IMR-90 (cell line): ENCODE results near the gene DUSP7. TPM values are rescaled to one million over a fixed set of nuclear protein-coding genes. Genes with fewer than 3 reads are reported as not detected.

Source experiments
- ATAC-seq: fragments of 200-7000 bp; cut with Tn5 transposase; 2 replicates; pipeline ENCODE4 v1.9.1; 2020; ENCODE audit warnings: low read depth, mild to moderate bottlenecking, moderate library complexity
- BruUV-seq: library from RNA; stranded (reverse); fragments of 400-500 nt; replicated peaks from 2 replicates; lab custom pipeline; 2021; lab: Mats Ljungman, UMichigan
- CTCF ChIA-PET: fragments of 300-600 bp; formaldehyde crosslinking; extraction: SDS; loops from one replicate; lab custom pipeline; 2021; ENCODE audit warnings: antibody characterized with exemption; lab: Yijun Ruan, JAX
- POLR2A ChIA-PET: fragments of 300-600 bp; sonication (Branson Sonifier 250); formaldehyde crosslinking; loops from one replicate; lab custom pipeline; 2022; ENCODE audit warnings: antibody characterized with exemption; ENCODE audit not compliant: unreplicated experiment; lab: Charles Lee
- DNase-seq: peaks from one replicate; pipeline ENCODE4 v3.0.0; 2013
- H2AFZ ChIP-seq: replicated peaks from 2 replicates; pipeline ENCODE3; 2013; ENCODE audit warnings: low read length, mild to moderate bottlenecking; ENCODE audit not compliant: poor library complexity
- H2AK5ac ChIP-seq: 2 replicates; pipeline ENCODE4 v1.6.1; 2013; ENCODE audit warnings: low read depth, low read length, inconsistent platforms
- H2AK9ac ChIP-seq: replicated peaks from 2 replicates; pipeline ENCODE3; 2013; ENCODE audit warnings: mild to moderate bottlenecking, low read depth, low read length, moderate library complexity; ENCODE audit not compliant: poor library complexity
- H2BK120ac ChIP-seq: 2 replicates; pipeline ENCODE4 v1.6.1; 2013; ENCODE audit warnings: low read depth, low read length, inconsistent platforms
- H2BK15ac ChIP-seq: 3 replicates; pipeline ENCODE4 v1.6.1; 2013; ENCODE audit warnings: low read depth, low read length, inconsistent platforms
- H2BK20ac ChIP-seq: 2 replicates; pipeline ENCODE4 v1.6.1; 2013; ENCODE audit warnings: low read depth, mild to moderate bottlenecking, inconsistent platforms, low read length, moderate library complexity
- H2BK5ac ChIP-seq: 2 replicates; pipeline ENCODE4 v1.6.1; 2013; ENCODE audit warnings: mild to moderate bottlenecking, low read depth, low read length, inconsistent platforms; ENCODE audit not compliant: poor library complexity, severe bottlenecking
- H3K14ac ChIP-seq: replicated peaks from 2 replicates; pipeline ENCODE4 v1.6.1; 2013; ENCODE audit warnings: low read depth, low read length, inconsistent platforms
- H3K18ac ChIP-seq: 2 replicates; pipeline ENCODE4 v1.6.1; 2013; ENCODE audit warnings: low read depth, low read length, control low read depth
- H3K23ac ChIP-seq: 2 replicates; pipeline ENCODE4 v1.6.1; 2013; ENCODE audit warnings: low read depth, low read length, inconsistent platforms
- H3K27ac ChIP-seq: 2 replicates; pipeline ENCODE4 v1.5.1; 2013; ENCODE audit warnings: mild to moderate bottlenecking, control low read depth, low read length; ENCODE audit not compliant: insufficient read depth
- H3K27me3 ChIP-seq: 2 replicates; pipeline ENCODE4 v1.6.1; 2013; ENCODE audit warnings: low read length; ENCODE audit not compliant: control insufficient read depth, insufficient read depth
- H3K36me3 ChIP-seq: 2 replicates; pipeline ENCODE4 v1.6.1; 2013; ENCODE audit warnings: low read length, mixed read lengths; ENCODE audit not compliant: control insufficient read depth, insufficient read depth
- H3K4ac ChIP-seq: 2 replicates; pipeline ENCODE4 v1.6.1; 2013; ENCODE audit warnings: low read depth, low read length, inconsistent platforms
- H3K4me1 ChIP-seq: 2 replicates; pipeline ENCODE4 v1.6.1; 2013; ENCODE audit warnings: low read length, mixed read lengths; ENCODE audit not compliant: control insufficient read depth, insufficient read depth
- H3K4me2 ChIP-seq: 2 replicates; pipeline ENCODE4 v1.6.1; 2013; ENCODE audit warnings: low read depth, mild to moderate bottlenecking, control low read depth, low read length, moderate library complexity
- H3K4me3 ChIP-seq: 2 replicates; pipeline ENCODE4 v1.5.1; 2013; ENCODE audit warnings: low read depth, mild to moderate bottlenecking, control low read depth, low read length, moderate library complexity; ENCODE audit not compliant: insufficient read depth
- H3K56ac ChIP-seq: 2 replicates; pipeline ENCODE4 v1.6.1; 2013; ENCODE audit warnings: low read length, inconsistent platforms; ENCODE audit not compliant: insufficient read depth; ENCODE audit errors: extremely low read depth
- H3K79me1 ChIP-seq, 2 experiments: 2 replicates each; pipeline ENCODE4 v1.6.1; 2013; ENCODE audit warnings: low read length in 2 of 2, inconsistent platforms in 1 of 2, low read depth in 1 of 2
- H3K9ac ChIP-seq: 2 replicates; pipeline ENCODE4 v1.6.1; 2013; ENCODE audit warnings: low read depth, low read length, control low read depth
- H3K9me1 ChIP-seq: 2 replicates; pipeline ENCODE4 v1.6.1; 2013; ENCODE audit warnings: low read length, inconsistent platforms; ENCODE audit not compliant: insufficient read depth
- H3K9me3 ChIP-seq: 2 replicates; pipeline ENCODE4 v1.6.1; 2013; ENCODE audit warnings: low read length; ENCODE audit not compliant: control insufficient read depth, insufficient read depth
- H4K20me1 ChIP-seq: 2 replicates; pipeline ENCODE4 v1.6.1; 2013; ENCODE audit warnings: low read length, inconsistent platforms; ENCODE audit not compliant: insufficient read depth
- H4K5ac ChIP-seq: 2 replicates; pipeline ENCODE4 v1.6.1; 2013; ENCODE audit warnings: mild to moderate bottlenecking, low read depth, low read length, control low read depth
- H4K8ac ChIP-seq, 2 experiments: 2 replicates each; pipeline ENCODE4 v1.6.1; 2013; ENCODE audit warnings: low read depth in 2 of 2, low read length in 2 of 2, control low read depth in 1 of 2, inconsistent platforms in 1 of 2
- H4K91ac ChIP-seq: 2 replicates; pipeline ENCODE4 v1.6.1; 2013; ENCODE audit warnings: low read depth, low read length, inconsistent platforms; ENCODE audit not compliant: insufficient read depth
- CHD1 ChIP-seq: IDR thresholded peaks from 2 replicates; pipeline ENCODE4 v1.6.1; 2012; ENCODE audit warnings: low read depth, low read length, improper control_type of control experiment
- FOS ChIP-seq: fragments of 150-350 bp; IDR thresholded peaks from 2 replicates; pipeline ENCODE4 v1.6.1; 2016; ENCODE audit warnings: low read depth, low read length
- MAFK ChIP-seq: IDR thresholded peaks from 2 replicates; pipeline ENCODE4 v1.6.1; 2012; ENCODE audit warnings: low read depth, low read length, improper control_type of control experiment
- RAD21 ChIP-seq: IDR thresholded peaks from 2 replicates; pipeline ENCODE4 v1.6.1; 2012; ENCODE audit warnings: low read length, improper control_type of control experiment
- SMC3 ChIP-seq: fragments of 150-350 bp; IDR thresholded peaks from 2 replicates; pipeline ENCODE4 v1.6.1; 2016; ENCODE audit warnings: low read depth, mild to moderate bottlenecking, antibody characterized with exemption, low read length, moderate library complexity
- WGBS, 2 experiments: methylation state at CpG; one replicate each; pipeline versions ENCODE4 v1.1.5 to v1.1.7; 2013; ENCODE audit warnings: missing lambda C conversion rate in 2 of 2; ENCODE audit not compliant: insufficient read length in 1 of 2; ENCODE audit errors: extremely low coverage in 2 of 2; 5-methylcytosine and 5-hydroxymethylcytosine counted together
- dilution Hi-C: fragments of 300-500 bp; cut with HindIII; formaldehyde crosslinking; loops from one replicate; pipeline ENCODE4 v1.14.3; 2018; ENCODE audit warnings: low sequenced_read_pairs; ENCODE audit not compliant: unreplicated experiment
- in situ Hi-C: fragments of 300-500 bp; cut with MboI; formaldehyde crosslinking; loops from 3 replicates; pipeline ENCODE4 v1.14.3; 2019; ENCODE audit warnings: low sequenced_read_pairs, inconsistent platforms, mixed read lengths
- intact Hi-C: fragments of 100-400 bp; cut with micrococcal nuclease; formaldehyde crosslinking; loops from 2 replicates; pipeline ENCODE4 v1.10.0; 2022
- polyA plus RNA-seq, 3 experiments: library from polyadenylated mRNA; depleted of rRNA; stranded (reverse); fragments of >200 nt; gene quantifications; 2 replicates each; pipeline ENCODE4 v1.2.3, GENCODE V29; 2012; ENCODE audit warnings: low replicate concordance in 1 of 3
- total RNA-seq: library from RNA; depleted of rRNA; stranded (reverse); fragments of >200 nt; gene quantifications from 2 replicates; pipeline ENCODE4 v1.2.3, GENCODE V29; 2012
- TF ChIP-seq, protein P1 (sequence below): conservative IDR thresholded peaks from 2 replicates; pipeline ENCODE4 v1.5.1; 2012; ENCODE audit warnings: mild to moderate bottlenecking, low read depth, low read length, improper control_type of control experiment

The DUSP7 gene
- total and polyA plus RNA-seq, 2 of the 4 experiments (the other 2 are of a cell fraction) = 9.3 to 24.0 TPM

DNA sequence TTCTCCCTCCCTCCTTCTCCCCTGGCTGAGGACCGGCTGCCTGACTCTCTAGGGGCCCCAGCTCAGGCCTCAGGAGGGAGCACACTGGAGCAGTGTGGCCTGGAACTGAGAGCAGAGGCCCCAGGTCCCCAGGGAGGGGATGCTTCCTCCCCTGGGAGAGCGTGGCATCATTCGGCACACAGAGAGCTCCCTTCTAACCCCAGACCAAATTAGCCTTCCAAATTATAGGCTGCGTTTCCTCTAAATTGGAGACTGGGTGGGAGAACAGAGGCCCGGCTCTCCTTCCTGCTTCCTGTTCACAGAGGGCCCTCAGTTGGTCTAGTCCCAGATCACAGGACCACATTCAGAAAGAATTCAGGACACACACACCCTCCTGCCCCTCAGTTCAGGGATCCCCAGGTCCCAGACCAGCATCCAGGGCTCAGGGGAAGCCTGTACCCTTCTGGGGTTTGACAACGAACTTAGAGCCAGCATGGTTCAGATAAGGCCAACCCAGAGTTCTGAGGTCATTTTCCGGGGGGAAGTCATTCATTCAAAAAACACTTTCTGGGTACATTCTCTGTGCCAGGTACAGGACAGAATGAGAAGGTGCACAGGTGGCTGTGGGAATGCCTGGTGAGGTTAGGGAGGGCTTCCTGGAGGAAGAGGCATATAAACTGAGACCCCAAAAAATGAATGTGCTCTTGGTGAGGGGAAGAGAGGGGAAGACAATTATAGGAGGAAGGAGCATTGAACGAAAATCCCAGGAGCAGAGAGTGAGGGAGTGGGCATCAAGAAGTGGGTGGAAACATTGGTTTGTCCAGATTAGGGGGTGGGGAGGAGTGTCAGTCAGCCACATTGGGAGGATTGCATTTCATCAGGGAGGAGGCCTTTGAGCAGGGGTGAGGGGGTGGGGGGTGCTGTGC is 32.3 kb downstream of the DUSP7 start (continued):
- TF ChIP-seq MAFK = no peak
- no peak for TF ChIP-seq CHD1

DNA sequence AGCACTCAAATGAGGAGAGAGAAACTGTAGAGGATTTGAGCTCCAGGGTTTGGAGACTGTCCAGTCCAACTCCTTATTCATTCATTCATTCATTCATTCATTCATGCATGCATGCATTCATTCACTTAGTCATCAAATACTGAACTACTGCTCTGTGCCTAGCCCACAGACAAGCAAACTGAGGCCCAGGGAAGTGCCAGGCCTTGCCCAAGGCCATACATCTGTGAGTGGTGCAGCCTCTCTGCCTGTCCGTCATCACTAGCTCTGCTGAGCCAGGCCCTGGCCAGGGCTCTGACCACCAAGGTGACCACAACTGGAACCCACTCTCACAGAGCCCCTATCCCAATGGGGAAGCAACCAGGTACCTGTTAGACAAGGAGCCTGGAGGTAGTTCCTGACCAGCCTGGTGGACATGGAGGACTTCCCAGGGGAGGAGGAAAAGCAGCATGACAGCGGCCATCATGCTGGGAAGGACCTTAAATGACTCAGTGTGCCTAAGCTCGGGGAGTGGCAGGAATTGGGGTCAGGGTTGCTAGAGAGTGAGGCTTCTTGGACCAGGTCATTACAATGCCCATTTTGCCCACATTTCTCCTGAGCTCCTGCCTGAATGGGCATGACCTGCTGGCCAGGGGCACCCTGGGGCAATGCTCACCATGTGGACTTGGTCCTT is 33.1 kb downstream of the DUSP7 start:
- Histone ChIP-seq H3K9me1 (0 out of 2 replicates have a peak, but pooled peaks cover 14% of the 10 kb centered on the region), H2AK5ac (peak overlapping the region; percentile 70), H4K91ac (no peak overlapping the region), H3K27ac (no peak overlapping the region), H3K4ac (no peak overlapping the region), H3K23ac (no peak overlapping the region), H4K8ac (no peak overlapping the region; a peak in 1 of 4 replicates), H3K4me3 (no peak overlapping the region), H3K9me3 (no peaks in the 10 kb centered on the region), H3K4me1 (peaks cover 10% of the 10 kb centered on the region), H2BK15ac (0 out of 3 replicates have a peak overlapping the region, but pooled peaks have one; percentile 43), H2AK9ac (no peak overlapping the region), H3K18ac (no peak overlapping the region), H3K9ac (no peak overlapping the region), H3K56ac (no peak overlapping the region), H2AFZ (no peak overlapping the region), H2BK120ac (no peak overlapping the region), H2BK20ac (no peak overlapping the region), H4K5ac (no peak overlapping the region), H3K14ac (no peak overlapping the region), H4K20me1 (no peaks in the 10 kb centered on the region), H2BK5ac (no peak overlapping the region), H3K36me3 (no peaks in the 10 kb centered on the region), H3K4me2 (no peak overlapping the region), H3K79me1 (no peaks in the 10 kb centered on the region), H3K27me3 (no peaks in the 10 kb centered on the region)
- dilution Hi-C loops (no loop called here), in situ Hi-C loops (no loop called here), intact Hi-C loops (no loop called here)
- no peak for TF ChIP-seq SMC3
- TF ChIP-seq, protein P1, sequence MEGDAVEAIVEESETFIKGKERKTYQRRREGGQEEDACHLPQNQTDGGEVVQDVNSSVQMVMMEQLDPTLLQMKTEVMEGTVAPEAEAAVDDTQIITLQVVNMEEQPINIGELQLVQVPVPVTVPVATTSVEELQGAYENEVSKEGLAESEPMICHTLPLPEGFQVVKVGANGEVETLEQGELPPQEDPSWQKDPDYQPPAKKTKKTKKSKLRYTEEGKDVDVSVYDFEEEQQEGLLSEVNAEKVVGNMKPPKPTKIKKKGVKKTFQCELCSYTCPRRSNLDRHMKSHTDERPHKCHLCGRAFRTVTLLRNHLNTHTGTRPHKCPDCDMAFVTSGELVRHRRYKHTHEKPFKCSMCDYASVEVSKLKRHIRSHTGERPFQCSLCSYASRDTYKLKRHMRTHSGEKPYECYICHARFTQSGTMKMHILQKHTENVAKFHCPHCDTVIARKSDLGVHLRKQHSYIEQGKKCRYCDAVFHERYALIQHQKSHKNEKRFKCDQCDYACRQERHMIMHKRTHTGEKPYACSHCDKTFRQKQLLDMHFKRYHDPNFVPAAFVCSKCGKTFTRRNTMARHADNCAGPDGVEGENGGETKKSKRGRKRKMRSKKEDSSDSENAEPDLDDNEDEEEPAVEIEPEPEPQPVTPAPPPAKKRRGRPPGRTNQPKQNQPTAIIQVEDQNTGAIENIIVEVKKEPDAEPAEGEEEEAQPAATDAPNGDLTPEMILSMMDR = no peak
- no peak for TF ChIP-seq CHD1
- TF ChIP-seq RAD21 = no peak
- no peak for TF ChIP-seq FOS
- TF ChIP-seq MAFK = no peak
- DNase-seq = no peak
- ChIA-PET POLR2A (no interaction called here), CTCF (interaction anchor here (1.0 kb wide), 1 partner anchor 30 kb away, joined by 3 read pairs; no protein-coding TSS in a partner anchor)
- BruUV-seq = no TSS peak
- ATAC-seq = no peak
- WGBS, 2 experiments = 100% methylated on average over 1 of the region's 3 CpGs; no CpG with 5 or more reads in 1 of the 2 experiments
